ENCODE measurements around the gene PTCSC3.

GRCh38 chr14:36181417-36181816 lies 4.9 kb upstream of the PTCSC3 start:
- TF ChIP-seq CTCF (IDR thresholded peaks at IDR 0.05 in 2 of 3, conservative IDR thresholded peaks at IDR 0.05 in 1 of 3; ENCODE audit: control insufficient read depth in 2 of 3, extremely low read depth in 1 of 3, insufficient read depth in 1 of 3, low read depth in 3 of 3, low read length in 3 of 3) = no peak
- no peak for TF ChIP-seq TAF1 (IDR thresholded peaks at IDR 0.05; ENCODE audit: borderline replicate concordance, low read depth, low read length)
- no peak for TF ChIP-seq BHLHE40 (IDR thresholded peaks at IDR 0.05; ENCODE audit: borderline replicate concordance in 1 of 2, low read depth in 2 of 2, low read length in 1 of 2)
- TF ChIP-seq, protein P1, sequence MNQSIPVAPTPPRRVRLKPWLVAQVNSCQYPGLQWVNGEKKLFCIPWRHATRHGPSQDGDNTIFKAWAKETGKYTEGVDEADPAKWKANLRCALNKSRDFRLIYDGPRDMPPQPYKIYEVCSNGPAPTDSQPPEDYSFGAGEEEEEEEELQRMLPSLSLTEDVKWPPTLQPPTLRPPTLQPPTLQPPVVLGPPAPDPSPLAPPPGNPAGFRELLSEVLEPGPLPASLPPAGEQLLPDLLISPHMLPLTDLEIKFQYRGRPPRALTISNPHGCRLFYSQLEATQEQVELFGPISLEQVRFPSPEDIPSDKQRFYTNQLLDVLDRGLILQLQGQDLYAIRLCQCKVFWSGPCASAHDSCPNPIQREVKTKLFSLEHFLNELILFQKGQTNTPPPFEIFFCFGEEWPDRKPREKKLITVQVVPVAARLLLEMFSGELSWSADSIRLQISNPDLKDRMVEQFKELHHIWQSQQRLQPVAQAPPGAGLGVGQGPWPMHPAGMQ (IDR thresholded peaks at IDR 0.05; ENCODE audit: borderline replicate concordance) = no peak
